H54 (cell line): ENCODE results near the gene FAM180B.
A peak's percentile ranks its signal among the peaks of the same experiment; 100 is the strongest.
"Not testable (repeated sequence)": the region's sequence is repeated elsewhere in the genome, so short reads cannot be mapped to it uniquely, and the experiment has no call there.

Source experiments
- DNase-seq: peaks from one replicate; pipeline ENCODE4 v3.0.0; 2011; ENCODE audit warnings: low spot score, mixed read lengths; ENCODE audit not compliant: insufficient read length
- FAIRE-seq: peaks from 3 replicates; lab custom pipeline; 2011; peaks lifted over from hg19 to GRCh38; lab: Jason Lieb, UNC
- POLR2A ChIP-seq: IDR thresholded peaks from 2 replicates; pipeline ENCODE4 v1.6.1; 2011; ENCODE audit warnings: low read depth, mild to moderate bottlenecking, low read length

FAM180B gene

DNA sequence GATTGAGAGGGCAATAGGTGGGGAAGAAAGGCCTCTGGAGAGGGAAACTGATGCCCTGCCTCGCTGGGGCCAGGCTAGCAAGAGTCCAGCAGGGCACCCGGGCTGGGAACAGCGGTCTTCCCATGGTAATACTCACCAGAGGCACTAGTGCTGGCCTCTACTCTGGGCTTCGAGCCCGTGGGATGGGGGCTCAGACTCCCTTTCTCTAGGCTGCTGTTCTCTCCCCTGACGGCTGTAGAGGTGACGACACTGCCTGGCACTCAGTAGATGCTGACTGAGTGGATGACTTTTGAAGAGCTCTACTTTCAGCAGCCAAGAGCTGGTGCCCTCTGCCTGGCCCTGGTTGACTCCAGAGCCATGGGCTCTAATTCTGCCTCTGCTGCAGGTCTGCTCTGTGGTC, 8.6 kb downstream of the FAM180B start:
- TF ChIP-seq POLR2A: no peak
- DNase-seq (no peak), FAIRE-seq (no peak)

DNA sequence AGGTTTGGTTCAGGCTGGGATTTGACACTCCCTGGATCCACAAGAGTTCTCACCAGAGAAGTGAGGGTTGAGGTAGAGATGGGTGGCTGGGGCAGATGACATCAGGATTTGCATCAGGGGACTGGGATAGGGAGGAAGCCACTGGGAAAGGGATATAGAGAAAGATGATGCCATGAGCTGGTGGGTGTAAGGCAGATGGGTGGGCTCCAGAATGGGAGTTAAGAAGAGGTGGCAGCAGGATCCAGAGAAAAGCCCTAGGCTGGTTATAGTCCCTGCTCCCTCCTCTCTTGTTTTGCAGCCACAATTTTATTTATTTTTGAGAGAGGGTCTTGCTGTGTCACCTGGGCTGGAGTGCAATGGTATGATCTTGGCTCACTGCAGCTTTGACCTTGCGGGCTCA, 9.5 kb downstream of the FAM180B start:
- no peak for DNase-seq
- no peak for FAIRE-seq
- no peak for TF ChIP-seq POLR2A

DNA sequence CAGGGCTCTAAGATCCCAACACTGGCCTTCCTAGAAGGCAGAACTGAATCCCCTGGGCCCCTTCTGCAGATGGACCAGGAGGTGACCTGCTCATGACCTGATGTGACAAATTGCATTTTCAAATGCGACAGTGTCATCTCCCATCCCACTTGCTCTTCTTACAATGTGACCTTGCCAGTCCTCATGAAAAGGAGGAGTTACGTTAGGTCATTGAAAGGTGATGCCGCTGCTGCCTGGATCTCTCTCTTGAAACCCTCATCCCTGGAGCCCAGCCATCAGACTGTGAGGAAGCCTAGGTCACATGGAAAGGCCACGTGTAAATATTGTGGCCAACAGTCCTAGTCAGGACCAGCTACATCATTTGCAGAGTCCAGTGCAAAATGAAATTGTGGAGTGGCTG, 13.4 kb downstream of the FAM180B start:
- DNase-seq: no peak
- no peak for FAIRE-seq
- no peak for TF ChIP-seq POLR2A

DNA sequence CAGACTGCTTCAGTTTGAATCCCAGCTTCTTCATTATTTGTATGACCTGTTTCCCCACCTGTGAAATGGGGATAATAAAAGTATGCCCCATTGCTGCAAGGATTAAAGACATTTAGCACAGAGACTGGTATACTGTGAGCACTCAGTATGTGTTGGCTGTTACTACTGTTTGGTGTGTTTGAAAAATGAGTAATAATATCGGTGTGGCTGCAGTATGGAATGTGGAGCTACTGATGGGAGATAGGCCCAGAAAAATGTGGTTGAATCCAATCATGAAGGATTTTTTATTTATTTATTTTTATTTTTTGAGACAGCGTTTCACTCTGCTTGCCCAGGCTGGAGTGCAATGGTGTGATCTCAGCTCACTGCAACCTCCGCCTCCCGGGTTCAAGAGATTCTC, 16.8 kb downstream of the FAM180B start:
- DNase-seq (no peak), FAIRE-seq (no peak)
- TF ChIP-seq POLR2A: no peak

DNA sequence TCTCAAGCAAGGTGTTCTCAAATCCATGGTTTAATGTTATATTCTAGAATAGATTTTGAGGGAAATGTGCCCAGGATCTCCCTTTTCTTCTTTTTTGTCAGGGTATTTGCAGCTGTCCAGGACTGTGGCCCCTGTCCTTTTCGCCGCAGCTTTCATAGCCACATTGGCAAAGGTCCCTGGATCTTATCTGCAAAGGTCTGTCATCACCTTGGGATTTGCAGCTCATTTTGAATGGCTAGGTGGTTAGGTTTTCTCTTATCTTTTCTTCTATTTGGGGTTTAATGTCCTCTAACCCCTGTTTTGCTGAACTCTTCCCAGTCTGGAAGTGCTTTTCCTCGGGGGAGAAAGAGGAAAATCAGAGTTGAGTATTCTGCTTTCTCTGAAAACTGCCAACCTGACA, 19.4 kb downstream of the FAM180B start:
- FAIRE-seq: no peak
- no peak for DNase-seq
- TF ChIP-seq POLR2A: no peak

DNA sequence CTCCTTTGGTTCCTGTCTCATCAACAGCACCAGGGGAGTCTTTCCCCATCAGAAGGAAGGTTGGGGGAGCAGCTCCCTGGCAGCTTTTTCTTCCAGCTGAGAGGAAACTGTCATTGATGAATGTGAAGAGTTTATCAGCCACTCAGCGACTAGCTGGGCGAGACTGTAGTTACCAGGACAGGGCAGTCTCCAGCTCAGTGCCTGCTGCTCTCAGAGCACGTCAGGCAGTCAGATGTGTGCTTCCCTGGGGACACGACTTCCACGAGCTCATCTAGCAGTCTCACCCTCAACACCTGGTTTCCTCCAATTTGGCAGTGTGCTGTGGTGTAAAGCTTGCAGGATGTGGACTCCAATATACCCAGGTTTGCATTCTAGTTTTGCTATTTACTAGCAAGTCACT, 20.3 kb downstream of the FAM180B start:
- TF ChIP-seq POLR2A: no peak

DNA sequence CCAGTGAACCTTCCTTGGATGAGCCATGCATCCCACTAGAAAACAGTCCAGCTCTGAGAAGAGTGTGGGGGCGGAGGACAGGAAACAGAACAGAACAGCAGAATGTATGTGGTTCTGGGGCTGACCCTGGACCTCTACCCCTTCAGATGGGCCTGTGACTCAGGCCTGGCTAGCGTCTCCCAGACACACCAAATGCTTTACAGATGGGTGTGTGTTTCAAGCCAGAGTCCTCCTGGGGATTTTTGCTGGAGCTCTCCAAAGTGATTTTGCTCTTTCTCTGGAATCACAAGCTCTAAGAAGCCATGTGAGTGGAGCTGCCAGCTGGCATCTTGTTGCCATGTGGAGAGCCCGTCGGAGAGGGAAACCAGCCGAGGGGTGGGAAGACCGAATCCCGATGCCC, 20.9 kb downstream of the FAM180B start:
- TF ChIP-seq POLR2A: no peak
- DNase-seq: no peak
- no peak for FAIRE-seq

More for the DNA sequence above, 20.3 kb downstream of the FAM180B start:
- DNase-seq (no peak), FAIRE-seq (no peak)

DNA sequence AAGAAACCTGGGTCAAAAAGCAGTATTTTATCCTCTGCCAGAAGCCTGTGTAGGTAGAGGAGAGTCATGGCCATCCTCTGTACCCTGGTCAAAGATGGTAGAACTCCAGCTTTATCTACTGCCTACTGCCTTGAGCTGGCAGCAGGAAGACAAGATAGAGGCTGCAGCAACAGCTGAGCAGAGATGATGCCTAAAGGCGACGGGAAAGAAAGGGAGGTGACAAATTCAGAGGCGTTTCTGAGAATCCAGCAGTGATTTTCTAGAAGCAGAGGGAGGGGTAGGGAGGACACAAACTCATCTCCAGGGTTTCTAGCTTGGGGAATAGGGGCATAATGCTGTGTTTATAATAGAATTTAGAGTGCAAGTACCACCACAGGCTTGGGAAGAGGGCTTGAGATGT, 23.2 kb downstream of the FAM180B start:
- FAIRE-seq: no peak
- TF ChIP-seq POLR2A: no peak
- DNase-seq: no peak

DNA sequence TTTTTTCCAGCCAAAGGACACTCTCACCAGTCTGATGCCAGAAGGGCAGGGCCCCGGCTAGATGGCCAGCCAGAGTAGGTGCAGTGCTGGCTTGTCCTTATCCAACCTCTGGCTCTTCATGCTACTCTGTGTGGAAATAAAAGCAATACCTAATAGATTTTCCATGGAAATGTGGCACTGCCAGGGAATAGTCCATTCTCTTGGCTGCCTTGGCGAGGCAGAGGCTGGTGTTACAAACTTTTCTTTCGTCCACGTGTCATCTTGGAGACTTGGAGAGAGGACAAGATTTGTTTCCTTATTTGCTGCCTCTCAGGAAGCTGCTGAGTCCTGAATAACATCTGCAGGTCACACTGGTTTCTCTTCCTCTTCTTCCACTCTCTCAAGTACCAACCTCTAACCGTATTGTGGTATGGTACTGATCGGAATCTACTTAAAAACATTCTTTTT, 24.9 kb downstream of the FAM180B start:
- no peak for TF ChIP-seq POLR2A
- FAIRE-seq (no peak), DNase-seq (no peak)

DNA sequence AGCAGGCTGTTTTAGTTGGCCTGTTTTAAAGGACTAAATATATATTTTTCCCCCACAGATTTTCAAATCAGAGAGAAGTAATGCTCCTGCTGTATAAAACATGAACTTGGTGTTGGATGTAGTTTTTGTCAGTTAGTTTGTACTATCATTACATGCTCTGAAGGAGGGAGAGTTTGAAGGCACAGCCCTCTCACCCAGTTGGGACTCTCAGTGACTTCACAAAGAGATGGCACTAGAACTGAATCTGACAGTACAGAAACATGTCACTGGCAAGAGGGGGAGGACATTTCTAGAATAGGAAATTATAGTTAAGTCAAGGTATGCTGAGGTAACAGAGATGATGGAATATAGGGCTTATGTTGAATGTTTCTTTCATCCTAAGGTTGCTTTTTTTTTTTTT, 28.8 kb downstream of the FAM180B start:
- DNase-seq (no peak), FAIRE-seq (no peak)
- TF ChIP-seq POLR2A: no peak

DNA sequence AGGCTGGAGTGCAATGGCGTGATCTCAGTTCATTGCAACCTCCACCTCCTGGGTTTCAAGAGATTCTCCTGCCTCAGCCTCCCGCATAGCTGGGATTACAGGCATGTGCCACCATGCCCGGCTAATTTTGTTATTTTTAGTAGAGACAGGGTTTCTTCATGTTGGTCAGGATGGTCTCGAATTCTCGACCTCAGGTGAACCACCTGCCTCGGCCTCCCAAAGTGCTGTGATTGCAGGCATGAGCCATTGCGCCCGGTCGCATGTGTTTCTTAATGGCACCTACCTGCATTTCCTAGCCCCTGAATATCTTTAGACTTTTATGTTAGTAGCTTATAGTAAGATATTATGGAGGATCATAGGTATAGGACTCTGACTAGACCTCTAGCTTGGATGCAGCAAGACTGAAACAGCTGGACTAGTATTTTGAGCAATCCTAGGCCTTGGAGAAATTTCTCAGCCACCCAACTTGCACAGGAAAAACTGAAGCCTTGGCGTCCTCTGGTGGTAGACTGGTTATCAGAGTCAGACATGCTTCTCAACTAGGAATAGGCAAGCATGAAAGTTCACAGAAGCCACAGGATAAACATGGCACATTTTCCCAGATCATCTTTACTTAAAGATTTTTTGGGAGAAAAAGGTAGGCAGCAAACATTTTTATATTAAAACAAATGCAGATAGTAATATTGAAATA, 30.4 kb downstream of the FAM180B start:
- FAIRE-seq: peak; percentile 64
- no peak for DNase-seq
- no peak for TF ChIP-seq POLR2A

DNA sequence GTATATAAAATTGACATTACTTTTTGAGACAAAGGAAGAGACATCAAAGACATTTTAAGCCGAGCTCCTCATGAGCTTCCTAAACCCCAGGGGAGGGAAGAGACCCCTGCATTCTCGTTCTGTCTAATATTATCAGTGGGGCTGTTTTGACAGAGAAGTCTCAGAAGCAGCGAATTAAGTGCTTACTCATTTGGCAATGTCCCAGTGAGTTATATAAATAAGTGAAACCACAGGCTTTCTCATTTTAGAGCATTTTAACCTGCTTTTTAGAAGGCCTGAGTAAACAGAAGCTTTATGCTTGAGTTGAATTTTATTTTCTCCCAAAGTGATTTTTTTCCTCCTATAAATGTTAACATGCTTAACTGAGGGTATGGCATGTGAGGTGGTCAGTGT, 30.9 kb downstream of the FAM180B start:
- FAIRE-seq: no peak
- no peak for DNase-seq
- TF ChIP-seq POLR2A: no peak

DNA sequence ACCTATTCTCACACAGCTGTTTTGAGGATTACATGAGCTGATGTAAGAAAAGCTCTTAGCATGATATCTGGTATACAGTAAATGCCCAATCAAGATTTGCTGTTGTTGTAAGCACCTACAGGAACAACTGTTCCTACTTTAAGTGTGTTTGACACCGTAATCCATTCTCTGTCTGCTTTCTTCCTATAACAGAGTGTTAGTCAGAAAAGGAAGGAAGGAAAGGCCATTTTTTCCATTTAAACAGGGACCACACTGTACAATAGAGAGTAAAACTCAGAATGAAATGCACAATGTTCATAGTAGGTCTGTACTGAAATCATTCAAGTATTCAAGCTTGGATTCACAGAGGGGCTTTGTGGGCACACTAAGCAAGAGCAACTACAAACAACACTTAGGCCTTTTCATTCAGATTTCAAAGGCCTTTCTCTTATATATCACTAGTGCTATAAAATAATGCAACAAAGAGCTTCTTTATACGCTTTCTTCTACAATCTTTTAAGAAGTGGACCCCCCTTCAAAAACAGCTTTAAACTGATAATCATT, 34.4 kb downstream of the FAM180B start:
- DNase-seq (no peak), FAIRE-seq (peak; percentile 52)
- TF ChIP-seq POLR2A: no peak

DNA sequence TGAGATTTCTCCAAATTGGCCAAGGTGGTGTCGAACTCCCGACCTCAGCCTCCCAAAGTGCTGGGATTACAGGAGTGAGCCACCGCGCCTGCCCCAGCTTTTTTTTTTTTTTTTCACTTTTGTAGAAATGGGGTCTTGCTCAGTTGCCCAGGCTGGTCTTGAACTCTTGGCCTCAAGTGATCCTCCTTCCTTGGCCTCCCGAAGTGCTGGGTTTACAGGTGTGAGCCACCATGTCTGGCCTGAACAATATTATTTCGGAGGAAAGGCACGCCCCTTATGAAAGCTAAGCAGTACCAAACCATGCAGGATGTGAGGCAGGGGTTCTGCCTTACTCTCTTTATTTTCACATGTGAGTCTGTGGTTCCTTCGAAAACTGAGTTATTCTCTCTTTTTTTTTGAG, 39.8 kb downstream of the FAM180B start:
- TF ChIP-seq POLR2A: no peak
- FAIRE-seq: no peak
- DNase-seq: no peak

DNA sequence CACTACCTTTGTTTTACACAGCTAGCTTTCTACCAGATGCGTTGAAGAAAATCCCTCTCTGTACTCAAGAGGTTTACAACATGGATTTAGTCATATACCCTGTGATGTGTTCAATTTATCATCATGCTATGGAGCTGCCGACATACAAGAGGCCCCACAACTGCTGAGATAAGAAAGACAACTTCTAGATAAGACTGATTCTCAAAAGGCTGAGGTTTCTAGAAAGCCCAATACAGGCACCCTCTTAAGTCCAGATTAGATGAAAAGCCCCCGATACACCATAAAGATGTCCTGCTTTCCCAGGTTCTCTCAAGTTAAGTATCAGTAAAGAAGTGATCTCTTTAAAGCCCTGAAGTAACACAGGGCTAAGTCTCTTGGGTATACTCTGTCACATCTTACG, 41.5 kb downstream of the FAM180B start:
- FAIRE-seq (no peak), DNase-seq (no peak)
- TF ChIP-seq POLR2A: no peak

DNA sequence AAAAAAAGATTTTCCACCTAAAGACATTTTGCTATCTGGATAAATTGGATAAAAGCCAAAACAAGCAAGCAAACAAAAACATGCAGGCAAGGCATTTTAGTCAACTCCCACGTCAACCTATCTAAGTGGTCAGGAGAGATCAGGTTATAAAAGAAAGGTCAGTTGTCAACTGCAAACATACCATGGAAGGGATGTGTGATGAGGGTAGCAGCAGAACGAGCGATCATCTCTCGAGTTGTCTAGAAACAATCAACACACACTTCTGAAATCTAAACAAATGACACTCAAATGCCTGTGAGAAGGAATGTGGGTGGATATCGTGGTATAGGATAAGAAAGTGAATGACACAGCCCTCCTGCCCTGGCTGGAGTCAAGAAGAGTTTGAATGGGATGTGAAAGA, 45.0 kb downstream of the FAM180B start:
- TF ChIP-seq POLR2A: no peak
- FAIRE-seq: peak; percentile 41
- DNase-seq: no peak

DNA sequence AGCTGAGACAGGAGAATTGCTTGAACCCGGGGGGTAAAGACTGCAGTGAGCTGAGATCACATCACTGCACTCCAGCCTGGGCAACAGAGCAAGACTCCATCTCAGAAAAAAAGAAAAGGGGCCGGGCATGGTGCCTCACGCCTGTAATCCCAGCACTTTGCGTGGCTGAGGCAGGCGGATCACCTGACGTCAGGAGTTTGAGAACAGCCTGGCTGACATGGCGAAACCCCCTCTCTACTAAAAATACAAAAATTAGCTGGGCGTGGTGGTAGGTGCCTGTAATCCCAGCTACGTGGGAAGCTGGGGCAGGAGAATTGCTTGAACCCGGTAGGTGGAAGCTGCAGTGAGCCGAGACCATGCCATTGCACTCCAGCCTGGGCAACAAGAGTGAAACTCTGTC, 49.9 kb downstream of the FAM180B start:
- not testable (repeated sequence) for FAIRE-seq

More for the DNA sequence above, 49.9 kb downstream of the FAM180B start:
- DNase-seq: not testable (repeated sequence)
